Natural killer cell (primary cell): Measurements from ENCODE around the gene MYO5C. TPM values are rescaled to one million over a fixed set of nuclear protein-coding genes. Genes with fewer than 3 reads are reported as not detected.
A peak's percentile ranks its signal among the peaks of the same experiment; 100 is the strongest.

Source experiments
- ATAC-seq, 3 donors: fragments of 150-1000 bp in 2 of 3; fragments of 200-7000 bp in 1 of 3; cut with Tn5 transposase; 1 replicate in 1 of 3; 2 replicates in 2 of 3; pipeline ENCODE4 v1.10.0; 2021; ENCODE audit warnings: mild to moderate bottlenecking in 2 of 3, moderate library complexity in 2 of 3
- DNase-seq, 2 donors: peaks; one replicate each; pipeline versions ENCODE4 v3.0.0 to v3.0.0-alpha.2; 2013 to 2021; ENCODE audit warnings: mixed read lengths in 1 of 2
- H3K27ac ChIP-seq: one replicate; pipeline ENCODE4 v1.5.1; 2013; ENCODE audit warnings: mild to moderate bottlenecking, low read length
- H3K27me3 ChIP-seq: one replicate; pipeline ENCODE4 v1.6.1; 2013; ENCODE audit warnings: low read length; ENCODE audit not compliant: control insufficient read depth, insufficient read depth
- H3K36me3 ChIP-seq: one replicate; pipeline ENCODE4 v1.6.1; 2013; ENCODE audit warnings: low read length; ENCODE audit not compliant: control insufficient read depth, insufficient read depth
- H3K4me1 ChIP-seq: one replicate; pipeline ENCODE4 v1.6.1; 2013; ENCODE audit warnings: low read length; ENCODE audit not compliant: control insufficient read depth, insufficient read depth
- H3K4me3 ChIP-seq: one replicate; pipeline ENCODE4 v1.5.1; 2013; ENCODE audit warnings: low read length
- H3K9me3 ChIP-seq: one replicate; pipeline ENCODE4 v1.6.1; 2013; ENCODE audit warnings: low read length; ENCODE audit not compliant: control insufficient read depth, insufficient read depth
- H3K27ac Mint-ChIP-seq, 2 donors: one replicate each; pipeline ENCODE4 v1.8.0; 2022; ENCODE audit warnings: mild to moderate bottlenecking in 2 of 2, mixed read lengths in 2 of 2, moderate library complexity in 1 of 2
- H3K27me3 Mint-ChIP-seq, 2 donors: one replicate each; pipeline ENCODE4 v1.8.0; 2022; ENCODE audit warnings: low read depth in 2 of 2, mixed read lengths in 2 of 2
- H3K36me3 Mint-ChIP-seq: one replicate; pipeline ENCODE4 v1.8.0; 2022; ENCODE audit warnings: mixed read lengths
- H3K4me1 Mint-ChIP-seq, 2 donors: one replicate each; pipeline ENCODE4 v1.8.0; 2022; ENCODE audit warnings: mixed read lengths in 2 of 2
- H3K4me3 Mint-ChIP-seq: one replicate; pipeline ENCODE4 v1.8.0; 2022; ENCODE audit warnings: mild to moderate bottlenecking, moderate library complexity, mixed read lengths
- H3K9me3 Mint-ChIP-seq, 2 donors: one replicate each; pipeline ENCODE4 v1.8.0; 2022; ENCODE audit warnings: mixed read lengths in 2 of 2
- WGBS: methylation state at CpG from one replicate; pipeline ENCODE4 v1.1.7; 2013; ENCODE audit warnings: missing lambda C conversion rate; ENCODE audit not compliant: insufficient coverage; 5-methylcytosine and 5-hydroxymethylcytosine counted together
- intact Hi-C: fragments of 100-400 bp; cut with micrococcal nuclease; formaldehyde crosslinking; loops from one replicate; pipeline ENCODE4 v1.14.2; 2022
- total RNA-seq, 4 donors: library from RNA; stranded (reverse); fragments of 120-200 nt in 1 of 4; gene quantifications; one replicate each; pipeline versions ENCODE4 v1.2.3 to v1.2.4, GENCODE V29; 2013 to 2022
- TF ChIP-seq, protein P1 (sequence below): fragments of 200-600 bp; IDR thresholded peaks from one replicate; pipeline ENCODE4 v1.8.0; 2022; ENCODE audit warnings: antibody characterized with exemption

The MYO5C gene, protein sequence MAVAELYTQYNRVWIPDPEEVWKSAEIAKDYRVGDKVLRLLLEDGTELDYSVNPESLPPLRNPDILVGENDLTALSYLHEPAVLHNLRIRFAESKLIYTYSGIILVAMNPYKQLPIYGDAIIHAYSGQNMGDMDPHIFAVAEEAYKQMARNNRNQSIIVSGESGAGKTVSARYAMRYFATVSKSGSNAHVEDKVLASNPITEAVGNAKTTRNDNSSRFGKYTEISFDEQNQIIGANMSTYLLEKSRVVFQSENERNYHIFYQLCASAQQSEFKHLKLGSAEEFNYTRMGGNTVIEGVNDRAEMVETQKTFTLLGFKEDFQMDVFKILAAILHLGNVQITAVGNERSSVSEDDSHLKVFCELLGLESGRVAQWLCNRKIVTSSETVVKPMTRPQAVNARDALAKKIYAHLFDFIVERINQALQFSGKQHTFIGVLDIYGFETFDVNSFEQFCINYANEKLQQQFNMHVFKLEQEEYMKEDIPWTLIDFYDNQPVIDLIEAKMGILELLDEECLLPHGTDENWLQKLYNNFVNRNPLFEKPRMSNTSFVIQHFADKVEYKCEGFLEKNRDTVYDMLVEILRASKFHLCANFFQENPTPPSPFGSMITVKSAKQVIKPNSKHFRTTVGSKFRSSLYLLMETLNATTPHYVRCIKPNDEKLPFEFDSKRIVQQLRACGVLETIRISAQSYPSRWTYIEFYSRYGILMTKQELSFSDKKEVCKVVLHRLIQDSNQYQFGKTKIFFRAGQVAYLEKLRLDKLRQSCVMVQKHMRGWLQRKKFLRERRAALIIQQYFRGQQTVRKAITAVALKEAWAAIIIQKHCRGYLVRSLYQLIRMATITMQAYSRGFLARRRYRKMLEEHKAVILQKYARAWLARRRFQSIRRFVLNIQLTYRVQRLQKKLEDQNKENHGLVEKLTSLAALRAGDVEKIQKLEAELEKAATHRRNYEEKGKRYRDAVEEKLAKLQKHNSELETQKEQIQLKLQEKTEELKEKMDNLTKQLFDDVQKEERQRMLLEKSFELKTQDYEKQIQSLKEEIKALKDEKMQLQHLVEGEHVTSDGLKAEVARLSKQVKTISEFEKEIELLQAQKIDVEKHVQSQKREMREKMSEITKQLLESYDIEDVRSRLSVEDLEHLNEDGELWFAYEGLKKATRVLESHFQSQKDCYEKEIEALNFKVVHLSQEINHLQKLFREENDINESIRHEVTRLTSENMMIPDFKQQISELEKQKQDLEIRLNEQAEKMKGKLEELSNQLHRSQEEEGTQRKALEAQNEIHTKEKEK (N-terminal part only)
- under 1 TPM; 0.45 to 0.82 (median 0.60) TPM for total RNA-seq
- 1.4 TPM for total RNA-seq (2013)

- H3K36me3 ChIP-seq = no peaks in the 10 kb centered on the region
- no peak within 1 kb of the TSS for H3K27ac ChIP-seq
- TF ChIP-seq, protein P1, sequence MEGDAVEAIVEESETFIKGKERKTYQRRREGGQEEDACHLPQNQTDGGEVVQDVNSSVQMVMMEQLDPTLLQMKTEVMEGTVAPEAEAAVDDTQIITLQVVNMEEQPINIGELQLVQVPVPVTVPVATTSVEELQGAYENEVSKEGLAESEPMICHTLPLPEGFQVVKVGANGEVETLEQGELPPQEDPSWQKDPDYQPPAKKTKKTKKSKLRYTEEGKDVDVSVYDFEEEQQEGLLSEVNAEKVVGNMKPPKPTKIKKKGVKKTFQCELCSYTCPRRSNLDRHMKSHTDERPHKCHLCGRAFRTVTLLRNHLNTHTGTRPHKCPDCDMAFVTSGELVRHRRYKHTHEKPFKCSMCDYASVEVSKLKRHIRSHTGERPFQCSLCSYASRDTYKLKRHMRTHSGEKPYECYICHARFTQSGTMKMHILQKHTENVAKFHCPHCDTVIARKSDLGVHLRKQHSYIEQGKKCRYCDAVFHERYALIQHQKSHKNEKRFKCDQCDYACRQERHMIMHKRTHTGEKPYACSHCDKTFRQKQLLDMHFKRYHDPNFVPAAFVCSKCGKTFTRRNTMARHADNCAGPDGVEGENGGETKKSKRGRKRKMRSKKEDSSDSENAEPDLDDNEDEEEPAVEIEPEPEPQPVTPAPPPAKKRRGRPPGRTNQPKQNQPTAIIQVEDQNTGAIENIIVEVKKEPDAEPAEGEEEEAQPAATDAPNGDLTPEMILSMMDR = no peak
- Mint-ChIP-seq H3K9me3 (no peaks in the 10 kb centered on the region), H3K27ac (no peak within 1 kb of the TSS), H3K36me3 (no peaks in the 10 kb centered on the region), H3K4me1 (peaks cover 0 to 5% of the 10 kb centered on the region in 2 donors), H3K4me3 (peak within 1 kb of the TSS; percentile 45), H3K27me3 (peaks cover 33 to 44% of the 10 kb centered on the region in 2 donors)
- H3K9me3 ChIP-seq = no peaks in the 10 kb centered on the region
- DNase-seq = no peak
- ATAC-seq = peak in 1 of 3 donors; percentile 32
- H3K4me3 ChIP-seq = no peak within 1 kb of the TSS
- WGBS = 1% methylated on average over 65 of the region's 65 CpGs
- intact Hi-C loops = no loop called here
- peaks cover 13% of the 10 kb centered on the region for H3K4me1 ChIP-seq
- peaks cover 9% of the 10 kb centered on the region for H3K27me3 ChIP-seq
Measured at GRCh38 chr15:52295421-52296001, at the start of gene MYO5C. Gene MYO5C, minus strand, starts transcription at chr15:52295804. Its CDS starts 168 bp downstream, at chr15:52295636.

DNA sequence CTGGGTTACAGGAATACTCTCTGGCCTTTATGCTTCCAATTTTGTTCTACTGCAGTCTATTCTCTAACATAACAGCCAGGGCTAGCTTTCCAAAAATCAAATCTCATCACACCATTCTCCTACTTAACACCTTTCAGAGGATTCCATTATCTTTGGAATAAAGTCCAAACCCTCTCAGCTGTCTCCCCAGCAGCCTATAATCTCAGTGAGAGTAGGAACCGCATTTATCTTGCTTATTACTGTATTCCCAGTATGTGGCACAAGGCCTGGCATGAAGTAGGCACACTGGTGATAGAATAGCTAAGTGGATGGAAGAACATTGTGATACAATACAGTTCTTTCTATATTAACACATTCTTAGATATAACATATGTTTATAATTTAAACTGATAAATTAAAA lies 49.0 kb upstream of the MYO5C start:
- ATAC-seq = no peak
- H3K27ac ChIP-seq = no peak overlapping the region
- Mint-ChIP-seq H3K4me1 (no peaks in the 10 kb centered on the region), H3K9me3 (no peaks in the 10 kb centered on the region), H3K27me3 (no peaks in the 10 kb centered on the region), H3K4me3 (no peak overlapping the region), H3K36me3 (no peaks in the 10 kb centered on the region), H3K27ac (no peak overlapping the region)
- TF ChIP-seq, protein P1 = no peak
- H3K9me3 ChIP-seq = no peaks in the 10 kb centered on the region
- intact Hi-C loops = no loop called here
- H3K4me3 ChIP-seq = no peak overlapping the region
- no peaks in the 10 kb centered on the region for H3K27me3 ChIP-seq
- H3K36me3 ChIP-seq = peaks cover 33% of the 10 kb centered on the region
- WGBS = 100% methylated on average over 1 of the region's 1 CpG
- DNase-seq = no peak
- H3K4me1 ChIP-seq = no peaks in the 10 kb centered on the region

- Mint-ChIP-seq H3K36me3 (no peaks in the 10 kb centered on the region), H3K9me3 (no peaks in the 10 kb centered on the region), H3K4me1 (no peaks in the 10 kb centered on the region), H3K27ac (no peak overlapping the region), H3K27me3 (no peaks in the 10 kb centered on the region), H3K4me3 (no peak overlapping the region)
- Histone ChIP-seq H3K27ac (no peak overlapping the region), H3K27me3 (no peaks in the 10 kb centered on the region), H3K4me1 (no peaks in the 10 kb centered on the region), H3K9me3 (no peaks in the 10 kb centered on the region), H3K4me3 (no peak overlapping the region), H3K36me3 (peaks cover 27% of the 10 kb centered on the region)
- ATAC-seq (no peak), DNase-seq (no peak)
- TF ChIP-seq, protein P1 = no peak
- intact Hi-C loops = no loop called here
- WGBS = 88% methylated on average over 2 of the region's 3 CpGs
Measured at GRCh38 chr15:52343831-52344230, 48.2 kb upstream of the MYO5C start.
